OCI-M2 (cell line): ENCODE measurements around the gene ITGAV.

Experiments
- DNase-seq: peaks from one replicate; lab custom pipeline; 2025; ENCODE audit not compliant: unreplicated experiment; lab: John Stamatoyannopoulos, UW

The ITGAV gene

DNA sequence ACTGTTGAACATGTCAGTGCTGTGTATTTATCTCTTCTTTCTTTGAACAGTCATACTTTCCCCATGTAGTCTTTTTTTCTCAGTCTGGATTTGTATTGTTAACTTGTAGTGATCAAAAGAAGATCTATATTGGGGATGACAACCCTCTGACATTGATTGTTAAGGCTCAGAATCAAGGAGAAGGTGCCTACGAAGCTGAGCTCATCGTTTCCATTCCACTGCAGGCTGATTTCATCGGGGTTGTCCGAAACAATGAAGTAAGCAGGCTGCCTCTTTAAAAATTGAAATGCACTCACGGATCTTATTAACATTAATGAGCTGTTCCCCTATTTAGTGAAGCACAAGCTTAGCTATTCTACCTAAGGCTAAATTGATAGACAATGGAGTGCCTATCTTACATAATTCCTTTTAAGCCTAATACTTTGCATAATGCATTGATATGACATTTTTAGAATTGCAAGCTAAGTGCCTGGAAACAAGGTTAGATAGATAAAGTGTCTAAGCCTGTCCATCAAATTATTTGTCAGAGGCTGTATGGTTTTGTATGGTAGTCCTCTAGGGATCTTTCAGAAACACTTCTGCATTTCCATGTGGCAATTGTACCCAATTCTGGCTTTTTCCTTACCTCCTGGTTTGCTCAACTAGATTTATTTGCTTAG, 74.7 kb downstream of the ITGAV start:
- no peak for DNase-seq

DNA sequence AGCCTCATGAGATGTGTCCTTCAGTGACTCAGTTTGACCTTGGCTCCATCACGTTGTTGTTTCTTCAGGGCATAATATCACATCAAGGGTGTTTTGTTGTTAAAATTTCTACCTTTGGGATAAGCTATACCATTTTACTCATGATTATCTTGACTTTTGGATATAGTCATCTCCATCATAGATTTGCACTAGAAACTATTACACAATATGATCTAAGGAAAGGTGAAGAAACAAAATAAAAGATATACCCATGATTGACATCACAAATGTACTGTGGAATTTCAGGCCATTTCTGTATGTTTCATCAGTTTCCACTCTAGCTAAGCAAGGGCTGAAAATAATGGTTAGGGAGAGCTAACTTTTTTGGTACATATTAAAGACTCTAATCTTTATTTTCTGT, 79.3 kb downstream of the ITGAV start:
- no peak for DNase-seq

DNA sequence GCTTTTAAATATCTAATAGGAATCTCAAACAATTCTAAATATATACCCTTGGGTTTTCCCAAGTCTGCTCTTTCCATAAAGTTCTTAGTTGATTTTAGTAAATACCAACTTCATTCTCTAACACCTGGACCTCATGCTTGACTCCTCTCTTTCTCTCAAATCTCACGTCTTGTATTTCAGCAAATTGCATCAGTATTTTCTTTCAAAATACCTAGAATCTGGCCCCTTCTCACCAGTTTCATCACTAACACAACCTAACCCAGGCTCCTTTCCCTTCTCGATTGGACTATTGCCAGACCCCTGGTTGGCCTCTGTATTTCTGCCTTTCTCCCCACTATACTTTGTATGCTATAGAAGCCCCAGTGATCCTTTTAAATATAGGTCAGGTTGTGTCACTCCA, 81.0 kb downstream of the ITGAV start:
- no peak for DNase-seq

DNA sequence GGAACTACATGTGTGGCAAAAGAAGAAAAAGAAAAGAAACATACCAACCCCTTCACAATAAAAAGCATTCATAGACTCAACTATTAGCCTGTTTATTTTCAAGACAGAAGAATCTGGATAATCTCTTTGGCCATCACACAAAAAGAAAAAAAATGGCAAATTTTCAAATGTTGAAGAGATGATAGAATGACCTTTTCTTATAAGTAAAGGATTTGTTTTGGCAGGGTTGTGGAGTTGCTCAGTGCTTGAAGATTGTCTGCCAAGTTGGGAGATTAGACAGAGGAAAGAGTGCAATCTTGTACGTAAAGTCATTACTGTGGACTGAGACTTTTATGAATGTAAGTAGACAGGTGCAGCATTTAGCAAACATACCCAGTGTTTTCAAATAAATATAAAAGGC, 85.5 kb downstream of the ITGAV start:
- DNase-seq: no peak

DNA sequence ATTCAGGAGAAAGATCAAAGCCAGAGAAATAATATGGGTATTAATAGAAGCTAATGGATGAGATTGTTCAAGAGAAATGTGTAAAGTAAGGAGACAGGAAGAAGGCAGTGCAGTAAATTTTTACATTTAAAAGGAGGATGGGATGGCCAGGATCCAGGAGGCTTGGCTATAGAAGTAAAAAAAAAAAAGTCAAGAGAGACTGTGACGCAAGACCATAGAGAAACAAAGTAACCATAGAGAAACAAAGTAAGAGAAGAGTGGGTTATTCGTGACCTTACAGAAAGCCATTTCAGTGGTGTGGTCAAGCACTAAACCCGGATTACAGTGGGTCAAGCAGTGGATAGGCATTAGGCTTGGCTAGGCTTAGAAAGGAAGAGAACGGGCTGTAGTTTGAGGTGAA, 93.5 kb downstream of the ITGAV start:
- DNase-seq: no peak

DNA sequence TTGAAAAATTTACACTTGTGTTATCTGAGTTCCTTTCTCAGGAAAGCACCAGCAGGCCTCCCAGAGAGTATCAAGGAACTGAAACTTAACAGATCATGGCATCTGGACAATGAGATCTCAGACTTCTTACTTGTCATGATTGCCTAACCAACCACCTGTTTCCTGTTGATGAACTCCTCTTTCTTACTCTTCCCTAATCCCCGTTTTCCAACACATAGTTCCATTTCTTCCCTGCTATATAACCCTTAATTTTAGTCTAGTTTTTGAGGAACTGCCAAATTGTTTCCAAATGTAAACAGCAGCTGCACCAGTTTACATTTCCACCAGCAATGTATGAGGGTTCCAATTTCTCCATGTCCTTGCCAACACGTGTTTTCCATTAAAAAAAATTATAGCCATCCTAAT, 98.0 kb downstream of the ITGAV start:
- DNase-seq: no peak

DNA sequence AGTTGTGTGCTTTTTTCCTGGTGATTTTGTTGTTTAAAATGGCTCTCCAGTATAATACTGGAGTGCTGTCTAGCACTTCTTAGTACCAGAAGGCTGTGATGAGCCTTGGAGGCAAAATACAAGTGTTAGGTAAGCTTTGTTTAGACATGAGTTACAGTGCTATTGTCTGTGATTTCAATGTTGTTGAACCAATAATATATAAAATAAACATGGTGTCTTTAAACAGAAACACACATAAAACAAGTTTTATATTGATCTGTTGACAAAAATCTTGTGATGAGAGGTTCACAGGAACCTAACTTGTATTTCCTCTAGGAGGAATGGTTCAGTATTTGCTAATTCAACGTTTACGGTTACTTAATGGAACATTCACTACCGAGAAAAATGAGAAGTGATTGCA, 99.0 kb downstream of the ITGAV start:
- no peak for DNase-seq

DNA sequence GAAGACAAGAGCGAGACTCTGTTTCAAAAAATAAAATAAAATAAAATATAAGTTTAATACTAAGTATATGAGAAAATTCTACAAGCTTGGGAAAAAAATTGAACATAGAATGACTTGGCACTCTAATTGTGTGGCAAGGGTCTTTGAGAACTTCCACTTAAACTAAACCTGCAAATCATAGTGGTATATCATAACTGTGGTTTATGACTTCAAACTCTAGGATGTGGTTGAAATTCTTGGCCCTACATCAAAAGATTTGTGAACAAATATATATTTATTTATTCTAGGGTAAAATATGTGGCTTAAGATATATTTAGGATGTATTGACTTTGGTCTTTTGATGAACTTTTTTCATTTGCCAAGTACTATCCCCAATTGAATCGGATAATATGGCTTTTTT, 100.9 kb downstream of the ITGAV start:
- no peak for DNase-seq

DNA sequence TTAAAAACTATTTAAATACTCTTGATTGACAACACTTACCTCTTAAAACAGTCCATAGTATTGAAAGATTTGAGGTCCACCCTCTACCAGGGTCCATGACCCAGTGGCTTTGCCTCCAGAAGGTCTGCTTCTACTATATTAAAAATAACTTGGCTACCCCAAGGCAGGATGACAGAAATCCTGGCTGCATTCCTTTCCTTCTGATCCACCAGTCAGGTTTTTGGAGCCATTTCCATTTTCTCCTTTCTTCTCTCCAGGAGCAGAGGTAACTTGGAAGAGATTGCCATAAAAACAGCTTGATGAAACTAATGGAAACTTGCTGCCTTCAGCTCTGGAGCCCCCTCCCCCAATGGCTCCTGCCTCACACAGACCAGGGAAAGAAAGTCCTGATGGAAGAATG, 101.4 kb downstream of the ITGAV start:
- DNase-seq: no peak

DNA sequence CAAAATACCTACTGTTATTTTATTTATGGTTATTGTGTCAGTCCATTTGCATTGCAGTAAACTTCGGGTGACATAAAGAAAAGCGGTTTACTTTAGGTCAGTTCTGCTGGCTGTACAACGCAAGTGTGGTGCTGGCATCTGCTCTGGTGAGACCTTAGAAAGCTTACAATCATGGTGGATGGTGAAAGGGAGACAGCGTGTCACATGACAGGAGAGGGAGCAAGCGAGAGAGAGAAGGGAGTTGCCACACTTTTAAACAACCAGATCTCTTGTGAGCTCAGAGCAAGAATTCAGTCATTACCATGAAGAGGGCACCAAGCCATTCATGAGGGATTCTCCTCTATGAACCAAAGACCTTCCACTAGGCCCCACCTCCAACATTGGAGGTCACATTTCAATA, 102.0 kb downstream of the ITGAV start:
- no peak for DNase-seq

DNA sequence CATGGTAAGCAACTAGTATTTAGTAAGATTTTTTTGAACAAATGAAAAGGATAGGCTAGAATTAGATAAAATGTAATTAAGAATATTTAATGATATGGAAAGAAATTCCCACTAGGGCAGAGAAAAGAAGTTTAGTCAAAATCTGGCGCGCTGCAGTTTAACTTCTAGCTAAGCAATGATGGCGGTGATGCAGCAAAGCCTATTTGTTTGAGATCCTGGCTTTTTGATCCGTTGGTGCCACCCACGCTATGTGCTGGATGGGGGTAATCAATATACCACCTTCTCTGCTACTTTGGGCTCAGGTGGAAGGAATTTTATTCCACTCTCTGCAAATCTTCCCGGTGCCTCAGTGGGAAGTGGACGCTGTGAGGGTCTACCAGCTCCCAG, 103.6 kb downstream of the ITGAV start:
- DNase-seq: no peak

DNA sequence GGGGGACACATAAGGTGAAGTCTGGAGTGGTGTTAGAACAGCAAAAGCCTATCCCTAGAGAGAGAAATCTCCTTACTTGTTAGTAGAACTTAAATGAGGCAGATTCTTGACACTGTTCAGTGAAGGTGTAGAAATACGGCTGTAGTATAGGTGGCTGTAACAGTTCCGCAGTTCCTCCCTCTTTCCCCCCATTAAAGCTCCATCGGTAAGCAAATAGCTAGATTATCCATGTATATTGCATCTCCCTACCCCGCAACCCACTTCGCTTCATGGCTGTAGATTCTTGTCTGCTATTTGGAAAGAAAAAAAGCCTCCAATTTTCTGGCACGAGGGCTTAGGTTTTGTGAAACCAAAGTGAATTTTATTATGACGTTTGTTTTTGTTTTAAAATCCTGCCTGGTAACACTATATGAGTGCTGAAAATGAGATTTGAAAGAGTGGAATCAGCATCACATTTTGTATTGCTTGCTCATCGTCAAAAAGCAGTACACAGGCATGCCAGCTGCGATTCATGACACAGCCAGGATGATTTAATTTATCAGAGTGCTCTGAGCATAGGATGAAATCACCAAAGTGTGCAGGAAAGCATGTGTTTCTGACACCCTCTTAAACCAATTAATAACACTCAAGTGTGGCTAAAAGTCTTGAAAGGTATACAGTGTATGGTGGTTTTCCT, 105.4 kb downstream of the ITGAV start:
- no peak for DNase-seq

DNA sequence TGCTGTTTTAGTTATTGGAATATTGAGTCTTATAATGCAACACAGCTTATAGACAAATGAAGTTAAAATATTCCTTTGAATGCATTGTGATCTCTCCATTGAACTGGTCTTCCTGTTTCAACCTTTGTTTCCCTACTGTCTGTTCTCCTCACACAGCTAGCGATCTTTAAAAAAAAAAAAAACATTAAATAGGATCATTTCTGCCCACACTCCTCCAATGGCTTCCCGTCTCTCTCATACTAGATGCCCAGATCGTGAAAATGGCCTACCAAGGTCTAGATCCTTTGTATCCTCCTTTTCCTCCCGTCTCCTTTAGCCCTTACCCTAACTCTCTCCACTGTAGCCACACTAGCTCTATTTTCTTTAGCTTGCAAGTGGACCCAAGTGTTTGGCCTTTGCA, 106.4 kb downstream of the ITGAV start:
- no peak for DNase-seq

DNA sequence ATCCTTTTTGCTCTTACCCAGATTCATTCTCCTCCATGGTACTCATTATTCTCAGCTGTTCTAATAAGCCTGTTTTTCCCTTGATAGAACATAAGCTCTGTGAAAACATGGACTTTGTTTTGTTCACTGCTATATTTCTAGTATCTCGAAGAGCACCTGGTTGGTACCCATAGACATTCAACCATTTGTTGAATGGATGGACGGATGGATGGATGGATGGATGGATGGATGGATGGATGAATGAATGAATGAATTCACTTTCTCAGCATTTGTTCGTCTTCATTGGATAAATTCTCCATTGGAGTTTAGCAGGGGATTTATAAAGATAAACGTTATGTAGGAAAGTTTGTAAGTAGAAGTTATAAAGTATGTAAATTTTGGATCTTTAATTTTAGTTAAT, 106.9 kb downstream of the ITGAV start:
- no peak for DNase-seq

DNA sequence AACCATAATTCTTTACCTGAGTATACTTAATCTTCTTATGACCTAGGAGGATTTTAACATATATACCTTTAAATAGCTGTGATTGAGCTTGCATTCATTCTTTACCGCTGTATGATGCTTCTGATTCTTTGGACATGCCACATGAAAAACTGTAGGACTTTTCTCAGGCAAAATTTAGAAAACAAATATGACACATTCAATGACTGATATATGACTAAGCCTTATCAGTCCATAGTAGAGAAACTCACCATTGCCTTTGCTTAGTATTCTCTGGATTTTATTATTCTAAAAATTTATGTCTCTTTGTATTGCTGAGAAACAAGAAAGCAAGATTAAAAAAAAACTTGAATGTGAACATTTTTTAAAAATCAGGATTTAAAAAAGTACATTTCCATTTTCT, 107.7 kb downstream of the ITGAV start:
- DNase-seq: no peak

DNA sequence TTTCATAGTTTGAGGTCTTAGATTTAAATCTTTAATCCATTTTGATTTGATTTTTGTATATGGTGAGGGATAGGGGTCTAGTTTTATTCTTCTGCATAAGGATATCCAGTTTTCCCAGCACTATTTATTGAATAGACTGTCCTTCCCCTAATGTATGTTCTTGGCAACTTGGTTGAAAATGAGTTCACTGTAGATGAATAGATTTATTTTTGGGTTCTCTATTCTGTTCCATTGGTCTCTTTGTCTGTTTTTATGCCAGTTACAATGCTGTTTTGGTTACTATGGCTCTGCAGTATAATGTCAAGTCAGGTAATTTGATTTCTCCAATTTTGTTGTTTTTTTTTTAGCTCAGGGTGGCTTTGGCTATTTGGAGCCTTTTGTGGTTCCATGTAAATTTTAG, 109.9 kb downstream of the ITGAV start:
- DNase-seq: no peak

DNA sequence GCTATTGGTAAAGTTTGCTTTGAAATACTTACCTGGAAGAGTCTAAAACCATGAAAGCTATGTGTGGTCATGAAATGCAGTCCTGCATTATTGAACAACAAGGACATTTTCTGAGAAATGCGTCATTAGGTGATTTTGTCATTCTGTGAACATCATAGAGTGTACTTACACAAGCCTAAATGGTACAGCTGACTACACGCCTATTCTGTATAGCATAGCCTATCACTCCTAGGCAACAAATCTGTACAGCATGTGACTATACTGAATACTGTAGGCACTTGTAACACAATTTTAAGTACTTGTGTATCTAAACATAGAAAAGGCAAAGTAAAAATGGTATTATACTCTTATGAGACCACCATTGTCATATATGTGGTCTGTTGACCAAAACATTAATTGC, 112.2 kb downstream of the ITGAV start:
- DNase-seq: no peak

DNA sequence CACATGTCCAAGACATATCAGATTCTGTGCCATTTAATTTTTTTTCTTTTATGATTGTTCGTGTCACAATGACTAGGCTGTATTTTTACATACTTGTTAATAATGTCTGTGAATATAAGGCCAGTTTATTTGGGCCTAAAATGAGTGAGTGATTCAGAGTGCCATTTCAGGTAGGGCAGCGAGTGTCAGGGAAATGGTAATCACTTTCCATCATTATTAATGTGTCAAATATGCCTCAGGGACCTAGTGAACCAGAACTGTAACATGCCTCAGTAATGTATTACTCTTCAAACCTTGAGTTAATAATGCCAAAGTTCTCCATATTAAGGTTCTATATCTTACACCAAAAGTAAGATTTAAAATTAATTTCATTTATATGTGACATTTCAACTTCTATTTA, 112.6 kb downstream of the ITGAV start:
- DNase-seq: no peak

DNA sequence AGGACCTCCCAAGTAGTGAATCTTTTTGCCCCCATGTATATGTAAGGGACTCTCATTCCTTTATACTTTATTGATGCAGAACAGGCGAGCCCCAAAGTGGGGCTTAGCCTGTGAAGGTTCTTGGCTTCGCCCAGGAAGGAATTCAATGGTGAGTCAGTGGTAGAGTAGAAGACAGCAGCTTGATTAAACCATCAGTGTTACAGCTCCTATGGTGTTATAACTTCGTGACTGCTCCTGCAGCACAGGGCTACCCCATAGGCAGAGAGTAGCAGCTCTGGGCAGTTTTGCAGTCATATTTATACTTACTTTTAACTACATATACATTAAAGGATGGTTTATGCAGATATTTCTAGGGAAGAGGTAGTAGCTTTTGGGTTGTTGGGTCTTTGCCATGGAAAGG, 115.0 kb downstream of the ITGAV start:
- DNase-seq: no peak

DNA sequence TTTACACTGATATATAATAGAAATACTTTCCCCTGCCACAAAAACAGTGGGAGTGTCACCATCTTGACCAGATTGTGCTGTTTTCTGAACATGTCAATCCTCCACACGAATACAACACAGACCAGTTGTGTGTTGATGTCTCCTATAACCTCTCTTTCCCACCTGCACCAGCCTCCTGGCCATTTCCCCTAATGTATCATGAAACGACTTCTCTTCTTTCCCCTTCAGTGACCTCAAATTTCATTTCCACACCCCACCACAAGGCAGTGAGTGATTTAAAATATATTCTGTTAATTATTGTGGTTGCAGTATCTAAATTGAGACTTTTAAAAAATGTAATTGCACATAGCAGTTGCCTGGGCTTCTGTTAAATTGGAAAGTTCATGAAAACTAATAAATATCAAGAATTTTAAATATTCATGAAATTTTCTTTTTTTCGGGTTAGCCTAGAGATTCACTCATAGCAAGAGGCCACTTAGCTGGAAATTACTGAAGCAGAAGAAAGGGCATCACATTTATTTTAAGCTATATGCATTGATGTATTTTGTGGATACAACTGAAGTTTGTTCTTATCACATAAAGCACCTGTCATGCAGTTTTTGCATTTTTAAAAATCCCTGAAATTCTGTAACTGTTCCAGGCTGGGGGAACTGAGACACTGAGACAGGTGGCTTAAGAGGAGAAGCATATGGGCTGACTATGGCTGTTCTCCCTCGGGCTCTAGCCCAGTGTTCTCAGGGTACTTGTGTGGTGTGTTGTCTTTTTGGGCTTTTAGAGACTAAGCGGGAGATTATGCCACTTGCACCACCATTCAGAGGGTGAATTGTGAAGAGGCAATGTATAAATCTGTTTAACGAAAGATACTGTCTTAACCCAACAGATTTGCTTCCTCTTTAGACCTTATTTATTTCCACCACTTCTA, 119.9 kb downstream of the ITGAV start:
- DNase-seq: no peak

DNA sequence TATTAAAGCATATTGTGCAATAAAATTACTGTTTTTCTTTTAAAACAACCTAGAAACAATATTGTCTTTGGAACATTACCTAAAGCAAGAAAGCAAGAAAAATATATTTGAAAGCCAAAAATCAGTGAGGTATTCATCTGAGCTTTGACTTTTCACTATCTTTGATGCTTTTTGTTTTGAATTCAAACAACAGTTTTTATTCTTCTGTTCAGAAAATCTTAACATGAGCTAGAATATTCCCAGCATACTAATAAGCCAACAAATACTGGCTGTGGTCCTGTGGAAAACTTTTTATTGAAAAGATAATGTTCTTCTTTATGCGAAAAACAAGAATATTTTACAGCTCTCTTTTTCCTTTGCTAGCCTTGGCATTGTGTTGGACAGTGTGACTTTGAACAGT, 123.8 kb downstream of the ITGAV start:
- DNase-seq: no peak

DNA sequence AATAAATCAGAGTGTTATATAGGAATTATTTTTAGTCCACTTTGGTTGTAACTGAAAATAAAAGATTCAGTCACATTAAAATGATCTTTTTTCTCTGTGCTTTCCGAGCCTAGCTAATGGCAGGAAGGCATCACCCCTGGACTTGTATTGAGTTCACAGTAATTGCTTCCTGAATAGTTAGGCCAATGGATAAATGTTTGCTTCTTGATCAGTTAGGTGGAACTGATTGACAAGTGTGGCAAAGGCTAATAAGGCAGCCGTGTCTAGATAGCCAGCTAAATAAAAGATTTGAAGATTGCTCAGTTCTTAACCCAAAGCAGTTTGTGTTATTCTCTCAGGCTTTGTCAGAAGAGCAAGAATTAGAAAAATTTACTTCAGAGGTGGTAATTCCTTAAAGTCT, 124.8 kb downstream of the ITGAV start:
- no peak for DNase-seq
